Gastrocnemius medialis (tissue), 4 donors: Measurements from ENCODE around the gene PSMD14. TPM values are rescaled to one million over a fixed set of nuclear protein-coding genes. Genes with fewer than 3 reads are reported as not detected.
"Not testable (repeated sequence)": the region's sequence is repeated elsewhere in the genome, so short reads cannot be mapped to it uniquely, and the experiment has no call there.

ENCODE experiments used
- ATAC-seq, 2 donors: fragments of 150-250 bp; one replicate each; pipeline ENCODE4 v1.9.1; 2016
- DNase-seq, 2 donors: peaks; one replicate each; pipeline ENCODE4 v3.0.0-alpha.2; 2019
- H3K27ac ChIP-seq, 4 donors: fragments of 200-600 bp; sonication (generic); 1 replicate in 1 of 4; 2 replicates in 3 of 4; pipeline ENCODE4 v1.5.1; 2016 to 2018; ENCODE audit warnings: mild to moderate bottlenecking in 2 of 4, moderate library complexity in 1 of 4
- H3K27me3 ChIP-seq, 3 donors: fragments of 200-600 bp; sonication (generic) in 2 of 3; 1 replicate in 1 of 3; 2 replicates in 2 of 3; pipeline versions ENCODE4 v1.5.1 to v1.6.0; 2016 to 2019; ENCODE audit warnings: mild to moderate bottlenecking in 1 of 3, moderate library complexity in 1 of 3
- H3K36me3 ChIP-seq, 2 donors: fragments of 200-600 bp; sonication (generic) in 1 of 2; one replicate each; pipeline ENCODE4 v1.5.1; 2017 to 2018
- H3K4me1 ChIP-seq, 2 donors: fragments of 200-600 bp; sonication (generic) in 1 of 2; one replicate each; pipeline ENCODE4 v1.5.1; 2016 to 2017; ENCODE audit warnings: mild to moderate bottlenecking in 2 of 2
- H3K4me3 ChIP-seq, 4 donors: fragments of 200-600 bp; sonication (generic) in 3 of 4; 1 replicate in 1 of 4; 2 replicates in 3 of 4; pipeline ENCODE4 v1.5.1; 2016 to 2019; ENCODE audit warnings: mild to moderate bottlenecking in 2 of 4
- H3K9me3 ChIP-seq, 3 donors: fragments of 200-600 bp; sonication (generic) in 2 of 3; 1 replicate in 1 of 3; 2 replicates in 2 of 3; pipeline ENCODE4 v1.5.1; 2016 to 2019
- POLR2A ChIP-seq, 2 donors: fragments of 450-650 bp; IDR thresholded peaks; one replicate each; pipeline ENCODE4 v1.6.1; 2017; ENCODE audit warnings: antibody characterized with exemption in 2 of 2, mild to moderate bottlenecking in 2 of 2, moderate library complexity in 2 of 2
- in situ Hi-C, 4 donors: fragments of 200-750 bp; cut with MboI; loops; one replicate each; pipeline versions ENCODE4 v1.15.0 to v1.8.0; 2017; ENCODE audit warnings: low sequenced_read_pairs in 4 of 4
- intact Hi-C: fragments of 100-400 bp; cut with DNase I; formaldehyde crosslinking; loops from one replicate; pipeline ENCODE4 v1.15.1; 2023; ENCODE audit warnings: low total_unique reads
- total RNA-seq, 4 donors: library from RNA; depleted of rRNA; stranded (reverse); fragments of >200 nt; gene quantifications; one replicate each; pipeline versions ENCODE4 v1.1.0 to v1.2.3, GENCODE V29; 2016
- TF ChIP-seq, protein P1 (sequence below), 5 experiments: fragments of 450-650 bp in 3 of 5; fragments of 200-600 bp in 2 of 5; sonication (generic) in 2 of 5; IDR thresholded peaks in 4 of 5; conservative IDR thresholded peaks in 1 of 5; 1 replicate in 4 of 5; 2 replicates in 1 of 5; pipeline ENCODE4 v1.5.1; 2016 to 2019; ENCODE audit warnings: antibody characterized with exemption in 5 of 5, mild to moderate bottlenecking in 3 of 5, moderate library complexity in 3 of 5

The PSMD14 gene
- total RNA-seq, 4 donors from 2014 or later, result 138 to 195 (median 163) TPM

DNA sequence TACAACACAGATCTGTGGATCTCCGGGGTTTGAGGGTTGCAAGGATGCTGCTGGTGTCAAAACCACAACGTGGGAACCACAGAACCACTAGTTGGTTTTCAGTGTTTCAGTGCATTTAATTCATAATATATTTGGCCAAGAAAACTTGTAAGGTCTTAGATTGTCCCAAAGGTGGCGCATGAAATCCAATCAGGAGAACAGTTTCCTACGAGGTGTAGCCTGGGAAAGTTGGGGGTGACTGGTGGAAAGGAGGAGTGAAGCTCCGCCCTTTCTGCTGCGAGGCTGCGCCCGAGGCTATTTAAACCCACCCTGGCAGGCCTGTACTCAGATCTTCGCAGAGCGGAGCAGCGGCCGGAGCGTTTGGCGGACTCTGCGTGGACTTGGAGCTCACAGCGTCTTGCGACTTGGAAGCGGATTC lies 27.3 kb upstream of the PSMD14 start:
- H3K4me3 ChIP-seq, H3K4me1 ChIP-seq, H3K36me3 ChIP-seq, intact Hi-C loops, ATAC-seq, H3K27ac ChIP-seq, H3K27me3 ChIP-seq, H3K9me3 ChIP-seq, in situ Hi-C loops: not testable (repeated sequence)
- peak in 1 of 2 donors; percentile 38 for DNase-seq

DNA sequence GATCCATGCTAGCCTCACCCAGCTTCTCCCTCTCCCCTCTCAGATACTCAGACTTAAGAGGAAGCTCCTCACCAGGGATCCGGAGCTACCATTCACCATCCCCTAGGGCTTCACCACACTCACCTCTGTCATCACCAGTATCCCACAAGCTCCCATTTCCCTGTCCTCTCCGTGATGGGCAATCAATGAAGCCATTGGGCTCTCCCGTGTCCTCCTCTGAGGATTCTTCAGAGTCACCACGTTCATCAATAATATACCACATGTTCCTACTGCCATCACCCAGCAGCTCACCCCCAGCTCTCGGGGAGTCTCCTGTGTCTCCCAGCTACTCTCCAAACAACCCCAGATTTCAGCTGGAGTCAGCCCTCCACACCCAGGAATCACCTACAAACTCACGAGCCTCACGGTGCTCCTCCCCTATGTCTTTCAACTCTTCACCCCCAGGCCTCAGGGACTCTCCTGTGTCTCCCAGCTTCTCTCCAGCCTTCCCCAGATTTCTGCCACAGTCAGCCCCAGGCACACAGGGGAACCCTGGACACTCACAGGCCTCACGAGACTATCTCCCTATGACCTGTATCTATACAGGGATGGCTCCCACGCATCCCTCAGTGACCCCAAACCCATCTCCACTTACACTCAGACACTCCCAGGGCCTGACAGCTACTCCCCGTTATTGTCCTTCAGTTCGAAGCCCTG lies 26.5 kb upstream of the PSMD14 start:
- H3K36me3 ChIP-seq, intact Hi-C loops, H3K9me3 ChIP-seq, ATAC-seq, H3K4me1 ChIP-seq, H3K27me3 ChIP-seq, H3K4me3 ChIP-seq, in situ Hi-C loops, H3K27ac ChIP-seq: not testable (repeated sequence)
- peak in 1 of 2 donors; percentile 4 for DNase-seq

DNA sequence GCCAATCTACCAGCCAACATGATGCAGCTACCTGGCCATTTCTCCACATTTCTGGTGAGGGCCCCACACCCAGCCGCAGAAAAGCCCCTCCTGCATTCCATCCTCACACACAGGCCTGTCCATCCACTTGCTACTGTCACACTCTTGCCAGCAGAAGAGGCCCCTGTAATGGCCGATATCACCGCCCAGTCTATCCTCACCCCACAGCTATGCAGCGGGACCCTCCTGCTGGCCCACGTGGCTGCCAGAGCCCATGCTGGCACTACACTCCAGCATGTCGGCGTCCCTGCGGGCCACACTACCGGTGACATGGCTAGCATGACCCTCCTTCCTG lies 25.9 kb upstream of the PSMD14 start:
- H3K4me3 ChIP-seq, in situ Hi-C loops, H3K27ac ChIP-seq, ATAC-seq, intact Hi-C loops, H3K9me3 ChIP-seq, H3K36me3 ChIP-seq, H3K27me3 ChIP-seq, H3K4me1 ChIP-seq: not testable (repeated sequence)
- DNase-seq, result peak in 1 of 2 donors; percentile 4

DNA sequence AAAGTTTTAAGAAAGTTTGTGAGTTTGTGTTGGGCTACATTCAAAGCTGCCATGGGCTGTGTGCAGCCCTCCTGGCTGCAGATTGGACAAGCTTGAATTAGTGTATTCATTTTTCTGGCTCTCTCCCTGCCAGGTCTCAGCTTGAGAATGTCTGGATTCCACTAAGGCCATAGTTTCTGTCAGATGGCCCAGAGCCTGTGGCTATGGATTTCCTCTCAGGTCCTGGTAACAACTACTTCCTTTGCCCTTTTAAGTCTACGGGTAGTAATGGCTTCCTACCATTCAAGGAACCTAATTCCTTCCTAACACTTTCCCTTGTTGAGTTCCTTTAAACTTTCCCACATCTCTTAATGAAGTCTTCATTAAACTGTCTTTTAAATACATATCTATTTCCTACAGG lies 24.3 kb upstream of the PSMD14 start:
- DNase-seq (no peak), ATAC-seq (no peak)
- Histone ChIP-seq H3K4me3 (no peak overlapping the region), H3K4me1 (no peaks in the 10 kb centered on the region), H3K9me3 (no peaks in the 10 kb centered on the region), H3K36me3 (no peaks in the 10 kb centered on the region), H3K27ac (no peak overlapping the region), H3K27me3 (peaks cover 0 to 3% (median 0%) of the 10 kb centered on the region in 3 donors)
- in situ Hi-C loops (no loop called here), intact Hi-C loops (no loop called here)
- TF ChIP-seq POLR2A (IDR thresholded peaks at IDR 0.05), result no peak
- TF ChIP-seq, protein P1, sequence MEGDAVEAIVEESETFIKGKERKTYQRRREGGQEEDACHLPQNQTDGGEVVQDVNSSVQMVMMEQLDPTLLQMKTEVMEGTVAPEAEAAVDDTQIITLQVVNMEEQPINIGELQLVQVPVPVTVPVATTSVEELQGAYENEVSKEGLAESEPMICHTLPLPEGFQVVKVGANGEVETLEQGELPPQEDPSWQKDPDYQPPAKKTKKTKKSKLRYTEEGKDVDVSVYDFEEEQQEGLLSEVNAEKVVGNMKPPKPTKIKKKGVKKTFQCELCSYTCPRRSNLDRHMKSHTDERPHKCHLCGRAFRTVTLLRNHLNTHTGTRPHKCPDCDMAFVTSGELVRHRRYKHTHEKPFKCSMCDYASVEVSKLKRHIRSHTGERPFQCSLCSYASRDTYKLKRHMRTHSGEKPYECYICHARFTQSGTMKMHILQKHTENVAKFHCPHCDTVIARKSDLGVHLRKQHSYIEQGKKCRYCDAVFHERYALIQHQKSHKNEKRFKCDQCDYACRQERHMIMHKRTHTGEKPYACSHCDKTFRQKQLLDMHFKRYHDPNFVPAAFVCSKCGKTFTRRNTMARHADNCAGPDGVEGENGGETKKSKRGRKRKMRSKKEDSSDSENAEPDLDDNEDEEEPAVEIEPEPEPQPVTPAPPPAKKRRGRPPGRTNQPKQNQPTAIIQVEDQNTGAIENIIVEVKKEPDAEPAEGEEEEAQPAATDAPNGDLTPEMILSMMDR (IDR thresholded peaks at IDR 0.05 in 4 of 5, conservative IDR thresholded peaks at IDR 0.05 in 1 of 5), result no peak

DNA sequence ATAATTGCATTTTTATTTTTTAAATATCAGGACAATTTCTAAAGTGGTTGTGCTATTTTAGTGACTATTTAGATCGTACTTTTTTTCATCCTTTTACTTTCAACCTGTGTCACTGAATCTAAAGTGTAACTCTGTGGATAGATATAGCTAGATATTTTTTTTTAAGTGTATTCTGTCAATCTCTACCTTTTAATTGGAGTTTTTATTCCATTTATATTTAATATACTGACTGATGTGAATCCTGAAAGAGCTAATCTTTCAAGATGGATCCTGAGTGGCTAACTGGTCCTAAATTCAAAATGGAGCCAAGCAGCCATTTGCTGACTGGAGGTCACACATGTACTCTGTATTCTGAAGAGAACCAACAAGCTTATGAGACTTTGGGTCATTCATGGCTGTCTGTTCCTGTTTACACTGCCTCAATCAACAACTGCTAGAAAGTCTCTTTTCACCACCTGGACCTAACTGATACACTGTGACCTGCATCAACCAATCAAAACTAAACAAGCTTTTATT lies 4.6 kb upstream of the PSMD14 start:
- in situ Hi-C loops, result no loop called here
- Histone ChIP-seq H3K4me3 (no peak overlapping the region), H3K9me3 (peaks cover 0 to 7% (median 0%) of the 10 kb centered on the region in 3 donors), H3K27me3 (no peaks in the 10 kb centered on the region), H3K36me3 (no peaks in the 10 kb centered on the region), H3K4me1 (peaks cover 6 to 7% of the 10 kb centered on the region in 2 donors), H3K27ac (no peak overlapping the region)
- DNase-seq (no peak), ATAC-seq (no peak)
- intact Hi-C loops, result no loop called here
- TF ChIP-seq, protein P1 (IDR thresholded peaks at IDR 0.05 in 4 of 5, conservative IDR thresholded peaks at IDR 0.05 in 1 of 5), result no peak
- no peak for TF ChIP-seq POLR2A (IDR thresholded peaks at IDR 0.05)

DNA sequence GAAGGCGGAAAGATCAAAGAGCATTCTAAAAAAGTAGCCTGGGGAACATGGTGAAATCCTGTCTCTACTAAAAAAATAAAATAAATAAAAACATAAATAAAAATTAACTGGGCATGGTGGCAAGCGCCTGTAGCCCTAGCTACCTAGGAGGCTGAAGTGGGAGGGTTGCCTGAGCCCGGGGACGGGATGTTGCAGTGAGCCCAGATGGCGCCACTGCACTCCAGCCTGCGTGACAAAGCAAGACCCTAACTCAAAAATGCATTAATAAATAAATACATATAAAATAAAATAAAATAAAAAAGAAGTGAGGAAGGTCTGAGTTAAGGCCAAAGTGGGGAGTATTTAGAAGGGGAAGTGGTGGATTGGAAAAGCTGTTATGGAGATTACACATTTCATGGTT lies 1.3 kb upstream of the PSMD14 start:
- ATAC-seq (no peak), DNase-seq (no peak)
- H3K27ac ChIP-seq, result no peak overlapping the region
- in situ Hi-C loops, result no loop called here
- intact Hi-C loops, result loop anchor here (5.0 kb wide), 1 partner anchor 145 kb away; the partner anchor contains the start of gene TANK
- H3K4me1 ChIP-seq, result peaks cover 15 to 16% of the 10 kb centered on the region in 2 donors
- H3K4me3 ChIP-seq, result no peak overlapping the region
- H3K27me3 ChIP-seq, result no peaks in the 10 kb centered on the region
- peaks cover 0 to 7% (median 0%) of the 10 kb centered on the region in 3 donors for H3K9me3 ChIP-seq
- TF ChIP-seq POLR2A (IDR thresholded peaks at IDR 0.05), result no peak
- TF ChIP-seq, protein P1 (IDR thresholded peaks at IDR 0.05 in 4 of 5, conservative IDR thresholded peaks at IDR 0.05 in 1 of 5), result no peak
- H3K36me3 ChIP-seq, result no peaks in the 10 kb centered on the region
